SK-MEL-5 (cell line): Measurements from ENCODE around the gene CR2. TPM values are rescaled to one million over a fixed set of nuclear protein-coding genes. Genes with fewer than 3 reads are reported as not detected.

Experiments used
- DNase-seq: peaks from one replicate; pipeline ENCODE4 v3.0.0-alpha.2; 2016; ENCODE audit warnings: low read depth, low spot score
- in situ Hi-C: cut with HindIII; loops from 2 replicates; pipeline ENCODE4 v1.10.0; 2016; ENCODE audit warnings: low sequenced_read_pairs, high pct_unique_total_duplicates, low pct_unique_long_range_greater_than_20kb
- polyA plus RNA-seq, 2 experiments: library from polyadenylated mRNA; depleted of rRNA; stranded (reverse); fragments of >200 nt; gene quantifications; 2 replicates each; pipeline ENCODE4 v1.2.3, GENCODE V29; 2015
- total RNA-seq: library from RNA; depleted of rRNA; stranded (reverse); fragments of >200 nt; shearing (Covaris generic); gene quantifications from 2 replicates; pipeline ENCODE4 v1.2.3, GENCODE V29; 2014; rRNA removed

CR2 gene
- not detected in 2 replicates for total RNA-seq
- not detected in 2 replicates for polyA plus RNA-seq (2015; cell fraction: cytosol; rRNA removed)
- not detected in 2 replicates for polyA plus RNA-seq (2015; cell fraction: nucleus; rRNA removed)

GRCh38 chr1:207454046-207454964 is at the start of gene CR2:
TSS of gene CR2 (plus strand) at chr1:207454328. CDS start at chr1:207454419, 91 bp downstream.
- DNase-seq: no peak
- in situ Hi-C loops: no loop called here

- in situ Hi-C loops: loop anchor here (10.0 kb wide), 1 partner anchor 300 kb away; the partner anchor contains the start of gene C4BPA
- DNase-seq: peak; percentile 78
Measured at GRCh38 chr1:207404849-207405525, 49.1 kb upstream of the CR2 start.

GRCh38 chr1:207405814-207406213 is 48.3 kb upstream of the CR2 start:
- in situ Hi-C loops: loop anchor here (10.0 kb wide), 1 partner anchor 301 kb away; the partner anchor contains the start of gene C4BPA
- DNase-seq: no peak

GRCh38 chr1:207407655-207408260 is 46.4 kb upstream of the CR2 start:
- in situ Hi-C loops: loop anchor here (10.0 kb wide), 1 partner anchor 303 kb away; the partner anchor contains the start of gene C4BPA
- DNase-seq: no peak

- DNase-seq: no peak
- in situ Hi-C loops: no loop called here
Measured at GRCh38 chr1:207412845-207413244, 41.3 kb upstream of the CR2 start.

GRCh38 chr1:207414606-207415108 is 39.5 kb upstream of the CR2 start:
- in situ Hi-C loops: no loop called here

GRCh38 chr1:207417076-207417475 is 37.1 kb upstream of the CR2 start:
- no peak for DNase-seq
- in situ Hi-C loops: no loop called here

More at GRCh38 chr1:207414606-207415108, 39.5 kb upstream of the CR2 start:
- DNase-seq: no peak

GRCh38 chr1:207418351-207418750 is 35.8 kb upstream of the CR2 start:
- DNase-seq: no peak
- in situ Hi-C loops: no loop called here

- in situ Hi-C loops: no loop called here
- no peak for DNase-seq
Measured at GRCh38 chr1:207420109-207420508, 34.0 kb upstream of the CR2 start.

- no peak for DNase-seq
- in situ Hi-C loops: no loop called here
Measured at GRCh38 chr1:207421078-207421477, 33.0 kb upstream of the CR2 start.

GRCh38 chr1:207423560-207424292 is 30.4 kb upstream of the CR2 start:
- no peak for DNase-seq
- in situ Hi-C loops: no loop called here

- in situ Hi-C loops: no loop called here
- no peak for DNase-seq
Measured at GRCh38 chr1:207424570-207425131, 29.5 kb upstream of the CR2 start.

- in situ Hi-C loops: no loop called here
- DNase-seq: no peak
Measured at GRCh38 chr1:207427832-207428585, 26.1 kb upstream of the CR2 start.

- DNase-seq: no peak
- in situ Hi-C loops: no loop called here
Measured at GRCh38 chr1:207428783-207429182, 25.3 kb upstream of the CR2 start.

GRCh38 chr1:207429963-207430362 is 24.2 kb upstream of the CR2 start:
- no peak for DNase-seq
- in situ Hi-C loops: no loop called here

GRCh38 chr1:207430602-207431001 is 23.5 kb upstream of the CR2 start:
- no peak for DNase-seq

More at GRCh38 chr1:207430602-207431001, 23.5 kb upstream of the CR2 start:
- in situ Hi-C loops: no loop called here
